Liver (tissue), 3 donors: ENCODE results near the gene FRMD1.

Experiments used
- GABPA ChIP-seq, 2 donors: IDR thresholded peaks in 1 of 2; conservative IDR thresholded peaks in 1 of 2; 2 replicates each; pipeline ENCODE4 v1.6.1; 2016; ENCODE audit warnings: antibody characterized with exemption in 2 of 2, mild to moderate bottlenecking in 1 of 2, moderate library complexity in 1 of 2
- JUND ChIP-seq, 2 donors: IDR thresholded peaks; 2 replicates each; pipeline ENCODE4 v1.6.1; 2016; ENCODE audit warnings: antibody characterized with exemption in 2 of 2
- TF ChIP-seq, protein P1 (sequence below): fragments of 150-350 bp; IDR thresholded peaks from 2 replicates; pipeline ENCODE4 v1.5.1; 2017; ENCODE audit warnings: improper control_type of control experiment, low read depth, low read length; ENCODE audit not compliant: missing input control
- TF ChIP-seq, protein P2 (sequence below): IDR thresholded peaks from 2 replicates; pipeline ENCODE4 v1.6.1; 2016; ENCODE audit warnings: antibody characterized with exemption
- donor health status: healthy.
- donor health status: healthy.

GRCh38 chr6:168052291-168052891 is 26.6 kb downstream of the FRMD1 start:
- TF ChIP-seq, protein P1, sequence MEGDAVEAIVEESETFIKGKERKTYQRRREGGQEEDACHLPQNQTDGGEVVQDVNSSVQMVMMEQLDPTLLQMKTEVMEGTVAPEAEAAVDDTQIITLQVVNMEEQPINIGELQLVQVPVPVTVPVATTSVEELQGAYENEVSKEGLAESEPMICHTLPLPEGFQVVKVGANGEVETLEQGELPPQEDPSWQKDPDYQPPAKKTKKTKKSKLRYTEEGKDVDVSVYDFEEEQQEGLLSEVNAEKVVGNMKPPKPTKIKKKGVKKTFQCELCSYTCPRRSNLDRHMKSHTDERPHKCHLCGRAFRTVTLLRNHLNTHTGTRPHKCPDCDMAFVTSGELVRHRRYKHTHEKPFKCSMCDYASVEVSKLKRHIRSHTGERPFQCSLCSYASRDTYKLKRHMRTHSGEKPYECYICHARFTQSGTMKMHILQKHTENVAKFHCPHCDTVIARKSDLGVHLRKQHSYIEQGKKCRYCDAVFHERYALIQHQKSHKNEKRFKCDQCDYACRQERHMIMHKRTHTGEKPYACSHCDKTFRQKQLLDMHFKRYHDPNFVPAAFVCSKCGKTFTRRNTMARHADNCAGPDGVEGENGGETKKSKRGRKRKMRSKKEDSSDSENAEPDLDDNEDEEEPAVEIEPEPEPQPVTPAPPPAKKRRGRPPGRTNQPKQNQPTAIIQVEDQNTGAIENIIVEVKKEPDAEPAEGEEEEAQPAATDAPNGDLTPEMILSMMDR = no peak
- TF ChIP-seq JUND (IDR thresholded peaks at IDR 0.05) (no peak), GABPA (IDR thresholded peaks at IDR 0.05 in 1 of 2, conservative IDR thresholded peaks at IDR 0.05 in 1 of 2) (no peak)
- TF ChIP-seq, protein P2, sequence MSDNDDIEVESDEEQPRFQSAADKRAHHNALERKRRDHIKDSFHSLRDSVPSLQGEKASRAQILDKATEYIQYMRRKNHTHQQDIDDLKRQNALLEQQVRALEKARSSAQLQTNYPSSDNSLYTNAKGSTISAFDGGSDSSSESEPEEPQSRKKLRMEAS = no peak
